Motor neuron (in vitro differentiated cells): Measurements from ENCODE around the gene DUOXA1. TPM values are rescaled to one million over a fixed set of nuclear protein-coding genes. Genes with fewer than 3 reads are reported as not detected.

ENCODE experiments used
- ATAC-seq, 8 experiments: fragments of 200-7000 bp; cut with Tn5 transposase; replicated peaks in 6 of 8; 2 replicates each; pipeline ENCODE4 v1.8.0; 2021; ENCODE audit warnings: mild to moderate bottlenecking in 8 of 8, moderate library complexity in 8 of 8
- H3K27ac ChIP-seq, 2 donors: fragments of 250-450 bp; sonication (Bioruptor Pico); 2 replicates each; pipeline ENCODE4 v1.9.0; 2021; ENCODE audit warnings: antibody characterized with exemption in 2 of 2, mild to moderate bottlenecking in 2 of 2, moderate library complexity in 1 of 2
- H3K4me1 ChIP-seq, 2 donors: fragments of 250-450 bp; sonication (Bioruptor Pico); replicated peaks in 1 of 2; 2 replicates each; pipeline ENCODE4 v1.6.1; 2021; ENCODE audit warnings: antibody characterized with exemption in 2 of 2, mild to moderate bottlenecking in 2 of 2, moderate library complexity in 1 of 2
- H3K4me3 ChIP-seq, 5 donors: fragments of 250-450 bp; sonication (Bioruptor Pico); 2 replicates each; pipeline ENCODE4 v1.9.0; 2021; ENCODE audit warnings: antibody characterized with exemption in 5 of 5, mild to moderate bottlenecking in 5 of 5, moderate library complexity in 4 of 5
- WGBS, 10 experiments: fragments of 450-650 bp; shearing (Covaris generic); methylation state at CpG; one replicate each; pipeline ENCODE4 v1.0.0; 2022; 5-methylcytosine and 5-hydroxymethylcytosine counted together
- in situ Hi-C, 9 experiments: fragments of 400-800 bp; cut with MboI; loops; one replicate each; pipeline ENCODE4 v1.15.0; 2021; ENCODE audit warnings: low sequenced_read_pairs in 9 of 9, low pct_unique_long_range_greater_than_20kb in 2 of 9; ENCODE audit not compliant: unreplicated experiment in 9 of 9
- total RNA-seq, 8 experiments: library from RNA; unstranded; fragments of 300-600 nt; gene quantifications; 2 replicates each; pipeline versions ENCODE4 v1.2.3 to v1.2.4, GENCODE V29; 2022

Gene DUOXA1
- total RNA-seq, 8 experiments from 2014 or later = 0.05 to 3.3 (median 0.48) TPM; not detected in 2

DNA sequence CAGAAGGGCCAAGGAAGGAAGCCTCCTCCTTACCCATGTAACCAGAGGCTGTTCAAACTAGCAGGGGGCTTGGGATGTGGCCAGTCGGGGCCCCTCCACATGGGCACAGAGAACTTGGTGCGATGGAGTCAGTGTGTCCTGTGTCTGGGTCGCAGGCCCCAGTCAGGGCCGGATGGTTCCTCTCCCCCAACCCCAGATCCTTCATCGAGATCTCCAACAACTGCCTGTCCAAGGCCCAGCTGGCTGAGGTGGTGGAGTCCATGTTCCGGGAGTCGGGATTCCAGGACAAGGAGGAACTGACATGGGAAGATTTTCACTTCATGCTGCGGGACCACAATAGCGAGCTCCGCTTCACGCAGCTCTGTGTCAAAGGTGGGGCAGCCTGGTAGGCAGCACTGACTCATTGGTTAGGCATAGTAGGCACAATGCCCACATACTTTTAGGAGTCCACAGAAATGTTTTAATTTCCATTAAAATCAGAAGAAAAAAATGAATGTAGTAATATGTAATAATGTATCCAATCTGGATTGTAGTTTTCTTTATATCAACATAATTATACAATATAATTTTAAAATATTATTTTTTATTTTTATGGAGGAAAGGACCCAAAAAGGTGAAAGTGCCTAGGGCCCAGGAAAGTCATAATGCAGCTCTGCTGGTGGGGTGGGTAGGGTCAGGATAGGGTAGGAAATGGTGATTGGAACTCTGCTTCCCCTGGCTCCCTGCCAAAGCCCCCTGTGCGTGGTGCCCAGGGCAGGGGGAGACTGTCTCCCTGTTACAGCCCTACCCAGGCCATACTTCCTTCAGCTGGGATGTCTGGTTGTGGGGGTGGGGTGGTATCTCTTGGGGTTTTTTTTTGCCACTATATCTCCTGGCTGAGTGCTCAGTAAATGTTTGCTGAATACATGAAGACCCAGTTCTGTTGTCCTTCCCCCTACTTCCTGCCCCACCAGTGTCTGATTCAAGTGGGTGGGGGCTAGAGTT, 18.7 kb upstream of the DUOXA1 start:
- ATAC-seq = no peak
- no peak overlapping the region for H3K27ac ChIP-seq
- H3K4me3 ChIP-seq = no peak overlapping the region
- no peaks in the 10 kb centered on the region for H3K4me1 ChIP-seq
- in situ Hi-C loops = no loop called here
- WGBS, 10 experiments = 71 to 100% (median 93%) methylated on average over 1 to 8 of the region's 12 CpGs; no CpG with 5 or more reads in 3 of the 10 experiments

DNA sequence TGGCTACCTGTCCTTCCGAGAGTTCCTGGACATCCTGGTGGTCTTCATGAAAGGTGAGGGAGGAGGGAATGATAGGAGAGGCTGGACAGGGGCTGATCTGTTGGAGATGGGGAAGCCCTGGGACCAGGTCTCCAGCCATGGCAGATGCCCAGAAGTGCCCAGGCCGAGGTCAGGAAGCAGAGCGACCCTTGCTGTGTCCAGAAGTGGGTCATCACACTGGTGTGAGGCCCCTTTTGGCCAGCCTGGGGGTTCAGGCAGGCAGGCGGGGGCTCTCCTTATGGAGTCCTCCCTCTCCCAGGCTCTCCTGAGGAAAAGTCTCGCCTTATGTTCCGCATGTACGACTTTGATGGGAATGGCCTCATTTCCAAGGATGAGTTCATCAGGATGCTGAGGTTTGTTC, 17.9 kb upstream of the DUOXA1 start:
- no peak for ATAC-seq

DNA sequence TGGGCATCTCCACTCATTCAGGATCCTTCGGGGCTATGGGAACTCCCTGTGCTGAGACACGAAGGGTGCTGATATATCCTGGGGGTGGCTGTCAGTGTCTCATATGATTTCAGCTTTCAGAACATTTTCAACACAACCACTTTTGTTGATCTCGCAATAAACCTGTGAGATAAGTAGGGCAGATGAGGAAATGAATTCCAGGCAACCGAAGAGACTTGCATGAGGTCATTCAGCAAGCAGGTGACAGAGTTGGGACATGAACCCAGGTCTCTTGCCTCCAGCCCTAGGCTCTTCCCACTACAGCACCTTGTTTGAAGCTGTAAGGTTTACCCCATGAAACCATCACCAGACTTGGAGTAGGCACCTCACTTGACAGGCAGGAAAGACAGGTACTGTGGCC, 16.7 kb upstream of the DUOXA1 start:
- ATAC-seq = no peak
- 25 to 100% (median 75%) methylated on average over 1 to 4 of the region's 4 CpGs; no CpG with 5 or more reads in 4 of the 10 experiments for WGBS, 10 experiments
- Histone ChIP-seq H3K4me3 (no peak overlapping the region), H3K27ac (no peak overlapping the region), H3K4me1 (no peaks in the 10 kb centered on the region)
- in situ Hi-C loops = no loop called here

More for the DNA sequence above, 17.9 kb upstream of the DUOXA1 start:
- in situ Hi-C loops = no loop called here
- H3K27ac ChIP-seq = no peak overlapping the region
- no peaks in the 10 kb centered on the region for H3K4me1 ChIP-seq
- no peak overlapping the region for H3K4me3 ChIP-seq
- 60 to 100% (median 79%) methylated on average over 1 to 5 of the region's 7 CpGs; no CpG with 5 or more reads in 6 of the 10 experiments for WGBS, 10 experiments

DNA sequence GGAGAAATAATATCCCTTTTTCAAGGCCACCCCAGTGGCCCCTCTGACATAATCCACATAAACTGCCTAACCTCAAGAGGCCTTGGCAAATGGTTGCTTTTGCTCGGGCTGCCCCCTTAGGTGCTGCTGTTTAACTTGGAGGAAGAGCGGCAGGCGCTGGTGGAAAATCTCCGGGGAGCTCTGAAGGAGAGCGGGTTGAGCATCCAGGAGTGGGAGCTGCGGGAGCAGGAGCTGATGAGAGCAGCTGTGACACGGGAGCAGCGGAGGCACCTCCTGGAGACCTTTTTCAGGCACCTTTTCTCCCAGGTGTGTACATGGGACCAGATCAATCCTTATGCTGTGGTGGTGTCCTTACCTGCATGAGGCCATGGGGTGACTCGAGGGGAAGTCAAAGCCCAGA, 15.1 kb upstream of the DUOXA1 start:
- Histone ChIP-seq H3K4me3 (no peak overlapping the region), H3K4me1 (no peaks in the 10 kb centered on the region), H3K27ac (no peak overlapping the region)
- ATAC-seq = no peak
- in situ Hi-C loops = no loop called here
- 38 to 100% (median 70%) methylated on average over 2 to 7 of the region's 9 CpGs; no CpG with 5 or more reads in 5 of the 10 experiments for WGBS, 10 experiments

DNA sequence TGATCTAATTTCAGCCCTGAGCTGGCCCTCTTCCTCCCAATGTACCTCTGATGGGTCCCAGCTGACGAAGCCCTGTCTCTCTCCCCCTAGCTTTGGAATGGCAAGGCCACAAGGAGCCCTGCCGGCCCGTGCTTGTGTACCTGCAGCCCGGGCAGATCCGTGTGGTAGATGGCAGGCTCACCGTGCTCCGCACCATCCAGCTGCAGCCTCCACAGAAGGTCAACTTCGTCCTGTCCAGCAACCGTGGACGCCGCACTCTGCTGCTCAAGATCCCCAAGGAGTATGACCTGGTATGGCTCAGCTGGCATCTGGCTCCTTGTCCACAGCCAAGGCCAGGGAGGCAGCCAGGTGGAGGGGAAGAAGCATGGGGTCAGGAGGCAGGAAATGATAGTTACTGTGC, 14.3 kb upstream of the DUOXA1 start:
- no peaks in the 10 kb centered on the region for H3K4me1 ChIP-seq
- in situ Hi-C loops = no loop called here
- no peak overlapping the region for H3K4me3 ChIP-seq
- WGBS, 10 experiments = 30 to 80% (median 69%) methylated on average over 2 to 10 of the region's 11 CpGs; no CpG with 5 or more reads in 5 of the 10 experiments
- ATAC-seq = no peak
- H3K27ac ChIP-seq = no peak overlapping the region

DNA sequence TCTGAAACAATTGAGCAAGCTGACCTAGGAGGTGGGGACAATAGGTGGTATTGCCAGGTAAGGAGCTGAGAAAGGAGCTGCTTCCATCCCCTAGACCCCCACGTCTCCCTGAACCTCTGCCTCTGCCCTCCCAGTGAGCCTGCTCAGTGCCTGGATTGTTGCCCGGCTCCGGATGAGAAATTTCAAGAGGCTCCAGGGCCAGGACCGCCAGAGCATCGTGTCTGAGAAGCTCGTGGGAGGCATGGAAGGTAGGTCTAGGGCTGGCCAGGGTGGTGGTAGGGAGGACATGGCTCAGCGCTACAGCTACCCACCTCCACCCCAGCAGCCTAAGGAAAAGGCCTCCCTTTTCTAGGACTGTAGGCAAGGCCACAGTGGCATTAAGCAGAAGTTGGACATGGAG, 13.4 kb upstream of the DUOXA1 start:
- in situ Hi-C loops = no loop called here
- WGBS, 10 experiments = 0 to 100% (median 30%) methylated on average over 1 to 4 of the region's 7 CpGs; no CpG with 5 or more reads in 4 of the 10 experiments
- no peak for ATAC-seq

DNA sequence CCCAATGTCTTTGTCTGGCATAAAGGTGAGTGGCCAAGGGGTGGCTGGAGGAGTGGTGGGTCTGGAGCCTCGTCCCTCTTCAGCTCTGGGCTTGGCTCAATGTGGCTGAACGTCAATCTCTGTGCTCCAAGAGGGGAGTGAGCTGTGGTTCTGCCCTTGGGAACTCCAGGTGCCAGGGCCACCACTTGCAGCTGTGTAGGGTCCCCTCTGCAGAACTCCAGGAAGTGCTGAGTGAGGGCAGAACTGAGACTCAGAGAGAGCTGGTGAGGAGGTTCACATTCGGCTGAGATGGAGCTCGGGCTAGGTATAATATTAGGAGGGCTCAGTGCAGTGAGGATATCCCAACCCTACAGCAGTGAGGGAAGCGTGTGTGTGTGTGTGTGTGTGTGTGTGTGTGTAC, 11.7 kb upstream of the DUOXA1 start:
- 58 to 87% (median 76%) methylated on average over 2 to 4 of the region's 5 CpGs; no CpG with 5 or more reads in 7 of the 10 experiments for WGBS, 10 experiments
- Histone ChIP-seq H3K27ac (no peak overlapping the region), H3K4me3 (no peak overlapping the region), H3K4me1 (no peaks in the 10 kb centered on the region)
- in situ Hi-C loops = no loop called here
- ATAC-seq = no peak

More for the DNA sequence above, 13.4 kb upstream of the DUOXA1 start:
- H3K4me3 ChIP-seq = no peak overlapping the region
- H3K4me1 ChIP-seq = no peaks in the 10 kb centered on the region
- no peak overlapping the region for H3K27ac ChIP-seq

DNA sequence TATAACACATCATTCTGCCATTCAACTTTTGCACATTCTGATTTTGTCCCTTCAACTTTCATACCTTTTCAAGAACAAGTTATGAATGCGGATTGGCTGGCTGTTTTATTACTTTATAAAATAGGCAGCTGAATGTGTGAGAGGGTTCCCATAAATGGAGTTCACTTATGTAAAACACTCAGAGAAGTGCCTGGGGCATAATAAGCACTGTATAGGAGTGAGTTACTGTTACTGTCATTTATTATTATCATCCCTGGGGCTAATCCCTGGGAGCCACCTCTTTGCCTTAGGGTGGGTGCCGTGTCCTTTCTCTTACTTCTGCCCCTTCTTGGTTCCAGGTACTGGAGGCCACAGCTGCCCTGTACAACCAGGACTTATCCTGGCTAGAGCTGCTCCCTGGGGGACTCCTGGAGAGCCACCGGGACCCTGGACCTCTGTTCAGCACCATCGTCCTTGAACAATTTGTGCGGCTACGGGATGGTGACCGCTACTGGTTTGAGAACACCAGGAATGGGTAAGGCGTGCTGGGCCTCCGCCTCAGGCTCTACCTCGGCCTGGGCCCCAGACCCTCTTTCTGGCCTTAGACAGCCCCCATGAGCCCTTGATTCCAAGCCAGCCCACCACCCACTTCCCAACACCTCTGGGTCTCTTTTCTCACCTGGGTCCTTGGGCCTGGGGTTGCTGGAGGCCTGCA, 11.0 kb upstream of the DUOXA1 start:
- ATAC-seq = peak in 2 of 8 experiments; percentile 70 to 74
- Histone ChIP-seq H3K27ac (no peak overlapping the region), H3K4me1 (no peaks in the 10 kb centered on the region), H3K4me3 (no peak overlapping the region)
- WGBS, 10 experiments = 60 to 100% (median 95%) methylated on average over 1 to 5 of the region's 10 CpGs
- in situ Hi-C loops = no loop called here

DNA sequence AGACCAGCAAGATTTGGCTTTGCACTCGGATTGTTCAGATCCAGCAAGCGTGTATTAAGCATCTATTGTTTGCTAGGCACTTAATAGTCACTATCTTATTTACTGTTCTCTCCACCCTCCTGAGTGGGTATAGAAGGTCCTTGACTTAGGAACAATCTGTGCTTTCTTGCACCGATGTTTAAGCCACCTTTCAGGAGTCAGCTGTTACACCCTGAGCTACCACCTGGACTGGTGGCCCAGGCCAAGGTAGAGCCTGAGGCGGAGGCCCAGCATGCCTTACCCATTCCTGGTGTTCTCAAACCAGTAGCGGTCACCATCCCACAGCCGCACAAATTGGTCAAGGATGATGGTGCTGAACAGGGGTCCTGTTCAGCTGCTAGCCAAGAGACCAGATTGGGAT, 10.1 kb upstream of the DUOXA1 start:
- Histone ChIP-seq H3K27ac (no peak overlapping the region), H3K4me1 (peaks cover 0 to 4% of the 10 kb centered on the region in 2 donors), H3K4me3 (no peak overlapping the region)
- whole genome bisulfite sequencing, 10 experiments = 95 to 100% (median 96%) methylated on average over 3 to 5 of the region's 6 CpGs; no CpG with 5 or more reads in 6 of the 10 experiments
- in situ Hi-C loops = no loop called here
- no peak for ATAC-seq

DNA sequence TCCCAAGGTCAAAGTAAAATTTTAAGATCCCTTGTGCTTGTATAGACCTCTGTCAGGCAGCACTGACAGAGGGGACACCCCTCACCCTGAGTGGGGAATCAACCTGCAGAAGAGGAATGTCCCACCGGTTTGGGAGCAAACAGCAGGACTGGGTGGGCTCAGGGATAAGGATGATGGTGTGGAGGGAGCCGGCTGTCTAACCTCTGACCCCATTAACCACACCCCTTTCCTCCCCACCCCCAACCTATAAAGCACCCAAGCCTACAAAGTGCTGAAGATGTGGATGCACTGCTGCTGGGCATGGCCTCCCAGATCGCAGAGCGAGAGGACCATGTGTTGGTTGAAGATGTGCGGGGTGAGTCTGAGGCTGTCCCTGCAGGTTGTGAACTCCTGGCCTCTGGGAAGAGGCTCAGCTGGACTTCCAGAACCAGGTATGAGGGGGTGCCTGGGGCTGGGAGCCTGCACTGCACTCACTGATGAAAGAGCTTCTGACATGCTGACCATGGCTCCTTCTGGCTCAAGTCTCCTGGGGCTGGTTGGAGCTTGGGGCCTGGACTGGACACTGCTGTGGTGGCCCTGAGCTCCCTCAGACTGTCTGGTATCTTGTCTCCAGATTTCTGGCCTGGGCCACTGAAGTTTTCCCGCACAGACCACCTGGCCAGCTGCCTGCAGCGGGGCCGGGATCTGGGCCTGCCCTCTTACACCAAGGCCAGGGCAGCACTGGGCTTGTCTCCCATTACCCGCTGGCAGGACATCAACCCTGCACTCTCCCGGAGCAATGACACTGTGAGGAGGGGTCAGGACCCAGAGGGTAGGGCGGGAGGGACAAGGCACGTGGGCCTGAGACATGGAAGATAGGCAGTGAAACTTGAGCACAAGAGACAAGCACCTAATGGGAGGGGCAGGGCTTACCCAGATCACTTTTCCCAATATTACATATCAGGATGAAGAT, 9.4 kb upstream of the DUOXA1 start:
- WGBS, 10 experiments = 59 to 76% methylated on average over 3 to 4 of the region's 12 CpGs; no CpG with 5 or more reads in 8 of the 10 experiments
- Histone ChIP-seq H3K4me1 (peaks cover 0 to 4% of the 10 kb centered on the region in 2 donors), H3K27ac (no peak overlapping the region), H3K4me3 (no peak overlapping the region)
- in situ Hi-C loops = no loop called here
- no peak for ATAC-seq

DNA sequence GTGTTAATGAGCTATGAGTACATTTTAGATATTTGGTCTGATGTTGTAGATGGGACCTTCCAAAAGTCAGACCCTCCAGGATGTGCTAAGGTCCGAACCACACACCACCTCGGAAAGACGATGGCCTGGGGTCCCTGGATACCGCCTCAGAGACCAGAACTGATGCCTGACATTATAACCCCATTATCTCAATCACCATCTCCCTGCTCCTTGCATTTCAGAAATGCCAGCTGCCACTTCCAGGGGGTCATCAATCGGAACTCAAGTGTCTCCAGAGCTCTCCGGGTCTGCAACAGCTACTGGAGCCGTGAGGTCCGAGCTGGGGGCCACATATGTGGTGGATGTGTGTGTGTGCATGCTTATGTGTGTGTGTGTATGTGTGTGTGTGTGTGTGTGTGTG, 8.0 kb upstream of the DUOXA1 start:
- no peak overlapping the region for H3K4me3 ChIP-seq
- H3K4me1 ChIP-seq = peaks cover 0 to 4% of the 10 kb centered on the region in 2 donors
- no peak overlapping the region for H3K27ac ChIP-seq
- ATAC-seq = no peak
- in situ Hi-C loops = no loop called here
- whole genome bisulfite sequencing, 10 experiments = 17 to 92% (median 83%) methylated on average over 1 to 7 of the region's 8 CpGs; no CpG with 5 or more reads in 7 of the 10 experiments

DNA sequence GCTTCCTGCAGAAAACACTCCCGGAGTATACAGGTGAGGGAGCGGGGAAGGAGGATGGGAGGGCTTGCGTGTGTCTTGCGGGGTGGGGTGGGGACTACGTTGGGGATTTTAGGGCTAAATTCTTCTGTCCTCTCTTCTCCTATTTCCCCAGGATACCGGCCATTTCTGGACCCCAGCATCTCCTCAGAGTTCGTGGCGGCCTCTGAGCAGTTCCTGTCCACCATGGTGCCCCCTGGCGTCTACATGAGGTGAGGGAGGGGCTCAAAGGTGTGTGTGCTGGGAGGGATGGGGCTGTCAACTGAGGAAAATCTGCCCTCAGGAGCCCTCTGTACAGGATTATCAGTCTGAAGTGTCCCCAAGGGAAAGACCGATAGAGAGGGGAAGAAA, 6.7 kb upstream of the DUOXA1 start:
- Histone ChIP-seq H3K27ac (no peak overlapping the region), H3K4me1 (peaks cover 0 to 4% of the 10 kb centered on the region in 2 donors), H3K4me3 (no peak overlapping the region)
- ATAC-seq = peak in 3 of 8 experiments; percentile 21 to 26 (median 24)
- in situ Hi-C loops = no loop called here
- 29 to 71% methylated on average over 1 to 4 of the region's 10 CpGs; no CpG with 5 or more reads in 8 of the 10 experiments for WGBS, 10 experiments
